Stimulated activated effector memory CD8-positive, alpha-beta T cell treated with anti-CD3 and anti-CD28 coated beads, Interleukin-12 subunit alpha, Interleukin-12 subunit beta, amount 100 ng/mL, for 72 hours (primary cell): ENCODE data around the gene RAB4A.
A peak's percentile ranks its signal among the peaks of the same experiment; 100 is the strongest.
"Not testable (repeated sequence)": the region's sequence is repeated elsewhere in the genome, so short reads cannot be mapped to it uniquely, and the experiment has no call there.

Experiments
- ATAC-seq: fragments of 150-1000 bp; cut with Tn5 transposase; 2 replicates; pipeline ENCODE4 v1.10.0; 2021
- DNase-seq, 2 donors: peaks; one replicate each; pipeline ENCODE4 v3.0.0; 2021 to 2022; ENCODE audit warnings: low spot score in 2 of 2
- H3K27ac Mint-ChIP-seq: one replicate; pipeline ENCODE4 v1.8.0; 2022; ENCODE audit warnings: mild to moderate bottlenecking, mixed read lengths
- H3K36me3 Mint-ChIP-seq: one replicate; pipeline ENCODE4 v1.8.0; 2022; ENCODE audit warnings: mild to moderate bottlenecking, mixed read lengths
- H3K4me1 Mint-ChIP-seq: one replicate; pipeline ENCODE4 v1.8.0; 2022; ENCODE audit warnings: mixed read lengths
- H3K4me3 Mint-ChIP-seq: one replicate; pipeline ENCODE4 v1.8.0; 2022; ENCODE audit warnings: mild to moderate bottlenecking, mixed read lengths
- H3K9me3 Mint-ChIP-seq: one replicate; pipeline ENCODE4 v1.8.0; 2022; ENCODE audit warnings: mixed read lengths

RAB4A gene

GRCh38 chr1:229275005-229275404 lies 4.1 kb downstream of the RAB4A start:
- no peak overlapping the region for H3K4me3 Mint-ChIP-seq
- DNase-seq (no peak), ATAC-seq (no peak)
- peaks cover 30% of the 10 kb centered on the region for H3K4me1 Mint-ChIP-seq
- no peaks in the 10 kb centered on the region for H3K9me3 Mint-ChIP-seq
- H3K27ac Mint-ChIP-seq: no peak overlapping the region
- H3K36me3 Mint-ChIP-seq: no peaks in the 10 kb centered on the region

GRCh38 chr1:229278120-229278741 lies 7.3 kb downstream of the RAB4A start:
- Mint-ChIP-seq H3K9me3 (no peaks in the 10 kb centered on the region), H3K36me3 (peaks cover 8% of the 10 kb centered on the region), H3K4me1 (peaks cover 43% of the 10 kb centered on the region), H3K4me3 (no peak overlapping the region), H3K27ac (no peak overlapping the region)
- ATAC-seq: no peak
- peak in 1 of 2 donors; percentile 18 for DNase-seq

- DNase-seq (no peak), ATAC-seq (no peak)
- Mint-ChIP-seq H3K27ac (no peak overlapping the region), H3K4me3 (no peak overlapping the region), H3K9me3 (no peaks in the 10 kb centered on the region), H3K36me3 (peaks cover 8% of the 10 kb centered on the region), H3K4me1 (peaks cover 43% of the 10 kb centered on the region)
Measured at GRCh38 chr1:229279242-229279641, 8.3 kb downstream of the RAB4A start.

GRCh38 chr1:229280037-229280828 lies 9.3 kb downstream of the RAB4A start:
- Mint-ChIP-seq H3K9me3 (no peaks in the 10 kb centered on the region), H3K27ac (no peak overlapping the region), H3K36me3 (peaks cover 8% of the 10 kb centered on the region), H3K4me3 (no peak overlapping the region), H3K4me1 (peaks cover 42% of the 10 kb centered on the region)
- no peak for ATAC-seq
- DNase-seq: no peak

GRCh38 chr1:229280921-229281320 lies 10.0 kb downstream of the RAB4A start:
- Mint-ChIP-seq H3K27ac (no peak overlapping the region), H3K4me1 (peaks cover 45% of the 10 kb centered on the region), H3K9me3 (no peaks in the 10 kb centered on the region), H3K4me3 (no peak overlapping the region), H3K36me3 (peaks cover 8% of the 10 kb centered on the region)
- DNase-seq (no peak), ATAC-seq (peak; percentile 94)

GRCh38 chr1:229281339-229281926 lies 10.5 kb downstream of the RAB4A start:
- ATAC-seq (no peak), DNase-seq (no peak)
- H3K36me3 Mint-ChIP-seq: peaks cover 10% of the 10 kb centered on the region
- peaks cover 49% of the 10 kb centered on the region for H3K4me1 Mint-ChIP-seq
- no peak overlapping the region for H3K4me3 Mint-ChIP-seq
- no peak overlapping the region for H3K27ac Mint-ChIP-seq
- no peaks in the 10 kb centered on the region for H3K9me3 Mint-ChIP-seq

- H3K4me3 Mint-ChIP-seq: no peak overlapping the region
- no peaks in the 10 kb centered on the region for H3K9me3 Mint-ChIP-seq
- H3K27ac Mint-ChIP-seq: no peak overlapping the region
- H3K36me3 Mint-ChIP-seq: peaks cover 17% of the 10 kb centered on the region
- ATAC-seq (no peak), DNase-seq (no peak)
- peaks cover 58% of the 10 kb centered on the region for H3K4me1 Mint-ChIP-seq
Measured at GRCh38 chr1:229282295-229282823, 11.4 kb downstream of the RAB4A start.

- Mint-ChIP-seq H3K36me3 (peaks cover 17% of the 10 kb centered on the region), H3K9me3 (no peaks in the 10 kb centered on the region), H3K27ac (no peak overlapping the region), H3K4me1 (peaks cover 65% of the 10 kb centered on the region), H3K4me3 (no peak overlapping the region)
- ATAC-seq: no peak
- no peak for DNase-seq
Measured at GRCh38 chr1:229283183-229283611, 12.3 kb downstream of the RAB4A start.

GRCh38 chr1:229284887-229285286 lies 14.0 kb downstream of the RAB4A start:
- Mint-ChIP-seq H3K4me1 (peaks cover 68% of the 10 kb centered on the region), H3K9me3 (no peaks in the 10 kb centered on the region), H3K4me3 (no peak overlapping the region), H3K36me3 (peaks cover 33% of the 10 kb centered on the region), H3K27ac (peak overlapping the region; percentile 29)
- ATAC-seq (no peak), DNase-seq (no peak)

GRCh38 chr1:229285440-229285839 lies 14.5 kb downstream of the RAB4A start:
- Mint-ChIP-seq H3K4me3 (no peak overlapping the region), H3K9me3 (no peaks in the 10 kb centered on the region), H3K36me3 (peaks cover 39% of the 10 kb centered on the region), H3K4me1 (peaks cover 67% of the 10 kb centered on the region), H3K27ac (peak overlapping the region; percentile 29)
- ATAC-seq (no peak), DNase-seq (no peak)

- DNase-seq (no peak), ATAC-seq (peak; percentile 60)
- H3K4me1 Mint-ChIP-seq: peaks cover 65% of the 10 kb centered on the region
- H3K9me3 Mint-ChIP-seq: no peaks in the 10 kb centered on the region
- no peak overlapping the region for H3K4me3 Mint-ChIP-seq
- peaks cover 43% of the 10 kb centered on the region for H3K36me3 Mint-ChIP-seq
- H3K27ac Mint-ChIP-seq: peak overlapping the region; percentile 29
Measured at GRCh38 chr1:229286099-229286766, 15.3 kb downstream of the RAB4A start.

GRCh38 chr1:229287267-229287666 lies 16.4 kb downstream of the RAB4A start:
- no peak for DNase-seq
- Mint-ChIP-seq H3K27ac (peak overlapping the region; percentile 29), H3K4me3 (no peak overlapping the region), H3K4me1 (peaks cover 56% of the 10 kb centered on the region), H3K36me3 (peaks cover 45% of the 10 kb centered on the region), H3K9me3 (no peaks in the 10 kb centered on the region)
- no peak for ATAC-seq

- H3K4me3 Mint-ChIP-seq: no peak overlapping the region
- DNase-seq (no peak), ATAC-seq (no peak)
- H3K27ac Mint-ChIP-seq: no peak overlapping the region
- no peaks in the 10 kb centered on the region for H3K9me3 Mint-ChIP-seq
- peaks cover 47% of the 10 kb centered on the region for H3K4me1 Mint-ChIP-seq
- peaks cover 45% of the 10 kb centered on the region for H3K36me3 Mint-ChIP-seq
Measured at GRCh38 chr1:229288516-229288915, 17.6 kb downstream of the RAB4A start.

GRCh38 chr1:229291686-229292085 lies 20.8 kb downstream of the RAB4A start:
- Mint-ChIP-seq H3K36me3 (peaks cover 48% of the 10 kb centered on the region), H3K4me1 (peaks cover 38% of the 10 kb centered on the region)
- DNase-seq, H3K9me3 Mint-ChIP-seq, H3K27ac Mint-ChIP-seq, H3K4me3 Mint-ChIP-seq, ATAC-seq: not testable (repeated sequence)

- H3K9me3 Mint-ChIP-seq: no peaks in the 10 kb centered on the region
- peaks cover 21% of the 10 kb centered on the region for H3K4me1 Mint-ChIP-seq
- H3K27ac Mint-ChIP-seq: no peak overlapping the region
- H3K4me3 Mint-ChIP-seq: no peak overlapping the region
- ATAC-seq (no peak), DNase-seq (no peak)
- H3K36me3 Mint-ChIP-seq: peaks cover 57% of the 10 kb centered on the region
Measured at GRCh38 chr1:229293528-229294204, 22.8 kb downstream of the RAB4A start.
